MV-4-11 (cell line): Measurements from ENCODE around the gene DYNLT2B.
"Not testable (repeated sequence)": the region's sequence is repeated elsewhere in the genome, so short reads cannot be mapped to it uniquely, and the experiment has no call there.

ENCODE experiments used
- DNase-seq: peaks from one replicate; lab custom pipeline; 2025; lab: John Stamatoyannopoulos, UW

The DYNLT2B gene

GRCh38 chr3:196272826-196273225, 45.2 kb downstream of the DYNLT2B start:
- DNase-seq = no peak

DNA sequence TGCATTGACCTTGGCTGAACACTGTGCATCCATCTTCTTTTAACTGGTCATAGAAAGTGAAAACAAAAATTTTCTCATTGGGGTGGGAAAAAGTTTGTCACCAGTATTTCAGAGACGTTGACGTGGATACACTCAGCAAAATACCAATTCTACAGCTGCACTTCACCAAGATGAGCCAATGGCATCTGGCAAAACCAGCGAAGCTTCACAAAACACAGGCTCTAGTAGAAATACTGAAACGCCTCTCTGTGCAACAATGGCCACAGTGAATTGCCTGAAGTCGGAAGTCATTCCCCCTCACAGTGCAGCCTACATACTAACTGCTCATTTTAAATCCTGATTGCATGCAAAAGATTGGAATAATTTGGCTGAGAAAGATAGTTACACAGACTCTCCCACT, 47.5 kb downstream of the DYNLT2B start:
- no peak for DNase-seq

DNA sequence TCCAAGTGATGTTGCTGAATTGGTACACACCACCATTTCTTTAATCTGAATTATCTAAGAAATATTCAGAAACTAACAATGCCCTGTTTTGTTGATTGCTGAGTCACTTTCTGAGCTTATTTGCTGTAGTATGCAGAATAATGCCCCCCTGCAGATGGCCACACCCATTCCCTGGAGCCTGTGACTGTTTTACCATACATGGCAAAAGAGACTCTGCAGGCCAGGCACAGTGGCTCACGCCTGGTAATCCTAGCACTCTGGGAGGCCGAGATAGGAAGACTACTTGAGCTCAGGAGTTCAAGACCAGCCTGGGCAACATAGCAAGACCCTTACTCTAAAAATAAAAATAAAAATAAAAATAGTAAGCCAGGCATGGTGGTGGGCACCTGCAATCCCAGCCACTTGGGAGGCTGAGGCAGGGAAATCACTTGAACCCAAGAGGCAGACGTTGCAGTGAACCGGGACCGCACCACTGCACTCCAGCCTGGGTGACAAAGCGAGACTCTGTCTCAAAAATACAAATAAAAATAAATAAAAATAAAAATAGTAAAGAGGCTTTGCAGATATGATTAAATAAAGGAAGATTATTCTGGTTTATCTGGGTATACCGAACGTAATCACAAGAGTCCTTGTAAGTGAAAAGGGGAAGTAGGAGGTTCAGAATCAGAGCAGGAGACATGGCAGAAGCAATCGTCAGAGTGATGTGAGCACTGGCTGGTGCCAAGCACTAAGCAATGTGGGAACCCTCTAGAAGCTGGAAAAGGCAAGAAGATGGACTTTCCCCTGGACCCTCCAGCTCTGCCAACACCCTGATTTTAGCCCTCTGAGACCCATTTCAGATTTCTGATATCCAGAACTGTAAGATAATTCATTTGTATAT, 49.5 kb downstream of the DYNLT2B start:
- peak; percentile 57 for DNase-seq

GRCh38 chr3:196263819-196264218, 54.2 kb downstream of the DYNLT2B start:
- DNase-seq = no peak

- DNase-seq = no peak
Measured at GRCh38 chr3:196260784-196261183, 57.3 kb downstream of the DYNLT2B start.

DNA sequence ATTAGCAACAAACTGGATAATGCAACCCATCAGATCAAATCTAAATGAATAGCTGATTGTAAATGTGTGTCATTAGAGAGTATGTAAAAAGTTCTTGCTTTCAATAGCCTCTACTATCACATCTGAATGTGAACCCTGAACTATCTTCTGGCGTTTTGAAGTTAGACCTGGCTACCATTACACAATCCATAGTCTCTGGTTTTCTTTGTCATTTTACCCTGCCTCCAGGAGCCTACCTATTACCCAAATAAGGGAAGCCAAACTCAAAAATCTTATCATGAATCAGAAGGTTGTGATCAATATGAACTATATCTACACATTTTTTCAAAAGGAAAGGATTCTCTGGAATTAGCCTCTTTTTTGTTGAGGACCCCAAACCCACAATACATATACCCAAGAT, 62.3 kb downstream of the DYNLT2B start:
- no peak for DNase-seq

DNA sequence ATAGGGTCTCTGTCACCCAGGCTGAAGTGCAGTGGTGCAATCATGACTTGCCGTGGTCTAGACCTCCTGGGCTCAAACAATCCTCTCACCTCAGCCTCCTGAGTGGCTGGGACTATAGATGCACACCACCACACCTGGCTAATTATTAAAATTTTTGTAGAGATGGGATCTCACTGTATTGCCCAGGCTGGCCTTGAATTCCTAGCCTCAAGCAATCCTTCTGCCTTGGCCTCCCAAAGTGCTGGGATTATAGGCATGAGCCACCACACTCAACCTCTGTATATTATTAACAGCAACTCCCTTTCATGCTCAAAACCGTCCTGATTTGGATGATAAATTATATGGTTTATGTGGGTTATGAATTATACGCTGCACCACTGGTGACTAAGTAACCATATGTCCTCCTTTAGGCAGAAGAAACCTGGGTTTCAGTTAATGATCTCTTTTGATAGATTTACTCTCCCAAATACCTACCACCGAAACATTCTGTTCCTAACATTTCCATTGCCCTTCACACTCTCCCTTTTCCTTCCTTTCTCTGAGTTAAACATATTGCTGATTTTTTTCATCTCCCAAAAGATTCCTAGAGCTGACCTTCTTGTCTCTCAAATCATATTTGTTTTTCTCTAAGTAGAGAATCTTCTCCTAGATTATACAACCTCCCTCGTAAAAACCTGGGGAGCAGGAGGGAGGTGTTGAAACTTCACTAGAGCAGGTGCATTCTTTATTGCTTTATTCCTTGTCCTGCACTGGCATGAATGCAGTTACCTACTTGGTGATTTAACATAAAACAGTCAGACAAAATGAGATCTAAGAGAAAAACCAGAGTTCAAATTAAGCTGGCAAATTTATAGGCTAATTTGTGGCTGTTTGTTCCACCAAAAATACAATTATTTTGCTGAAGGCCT, 63.4 kb downstream of the DYNLT2B start:
- no peak for DNase-seq

DNA sequence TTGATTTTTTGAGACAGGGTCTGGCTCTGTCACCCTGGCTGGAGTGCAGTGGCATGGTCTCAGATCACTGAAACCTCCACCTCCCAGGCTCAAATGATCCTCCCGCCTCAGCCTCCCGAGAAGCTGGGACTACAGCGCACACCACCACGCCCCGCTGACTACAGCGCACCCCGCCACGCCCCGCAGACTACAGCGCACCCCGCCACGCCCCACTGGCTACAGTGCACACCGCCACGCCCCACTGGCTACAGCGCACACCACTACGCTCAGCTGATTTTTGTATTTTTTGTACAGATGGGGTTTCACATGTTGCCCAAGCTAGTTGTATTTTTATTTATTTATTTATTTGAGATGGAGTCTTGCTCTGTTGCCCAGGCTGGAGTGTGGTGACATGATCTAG, 66.1 kb downstream of the DYNLT2B start:
- no peak for DNase-seq

DNA sequence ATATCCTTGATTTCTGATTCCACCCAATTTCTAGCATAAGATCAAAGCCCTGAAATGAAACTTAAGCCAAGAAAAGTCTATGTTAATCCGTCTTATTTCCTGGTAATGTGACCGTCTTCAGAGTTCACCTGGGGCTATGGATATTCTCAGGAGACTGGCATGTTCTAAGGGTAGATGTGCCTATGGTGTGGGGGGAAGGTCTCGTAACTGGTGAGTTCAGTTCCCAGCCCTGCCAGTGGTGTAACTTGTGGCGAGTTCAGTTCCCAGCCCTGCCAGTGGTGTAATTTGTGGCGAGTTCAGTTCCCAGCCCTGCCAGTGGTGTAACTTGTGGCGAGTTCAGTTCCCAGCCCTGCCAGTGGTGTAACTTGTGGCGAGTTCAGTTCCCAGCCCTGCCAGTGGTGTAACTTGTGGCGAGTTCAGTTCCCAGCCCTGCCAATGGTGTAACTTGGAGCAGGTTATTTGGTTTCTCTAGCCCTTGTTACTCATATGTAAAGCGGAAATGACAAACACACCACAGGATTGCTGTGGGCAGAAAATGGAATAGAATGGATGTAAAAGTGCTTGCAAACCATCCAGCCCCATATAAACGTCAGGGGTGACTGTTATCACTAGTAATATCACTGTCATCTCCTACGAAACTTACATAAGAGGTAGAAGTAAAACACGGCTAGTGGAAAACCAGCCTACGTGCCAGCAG, 71.3 kb downstream of the DYNLT2B start:
- peak; percentile 99 for DNase-seq

DNA sequence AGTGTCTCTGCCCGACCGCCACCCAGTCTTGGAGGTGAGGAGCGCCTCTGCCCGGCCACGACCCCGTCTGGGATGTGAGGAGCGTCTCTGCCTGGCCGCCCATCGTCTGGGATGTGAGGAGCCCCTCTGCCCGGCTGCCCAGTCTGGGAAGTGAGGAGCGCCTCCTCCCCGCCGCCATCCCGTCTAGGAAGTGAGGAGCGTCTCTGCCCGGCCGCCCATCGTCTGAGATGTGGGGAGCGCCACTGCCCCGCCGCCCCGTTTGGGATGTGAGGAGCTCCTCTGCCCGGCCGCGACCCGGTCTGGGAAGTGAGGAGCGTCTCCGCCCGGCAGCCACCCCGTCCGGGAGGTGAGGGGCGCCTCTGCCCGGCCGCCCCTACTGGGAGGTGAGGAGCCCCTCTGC, 73.9 kb downstream of the DYNLT2B start:
- DNase-seq = not testable (repeated sequence)

DNA sequence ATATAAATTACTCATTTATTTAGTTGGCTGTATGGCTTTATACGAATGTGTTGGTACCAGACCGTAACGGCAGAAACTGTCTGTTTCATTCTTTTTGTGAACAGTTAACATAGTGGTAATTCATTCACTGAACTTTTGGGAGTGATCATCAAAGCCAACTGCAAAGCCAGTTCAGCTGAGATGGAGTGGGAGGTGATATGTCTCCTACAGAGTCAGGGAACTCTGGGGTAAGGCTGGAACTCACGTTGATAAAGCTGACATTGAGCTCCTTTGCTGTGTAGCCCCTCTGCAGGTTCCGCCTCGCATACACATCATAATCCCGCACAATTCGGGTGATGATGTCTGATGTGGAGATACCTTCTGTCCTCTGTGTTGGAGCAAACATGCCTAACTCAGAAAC, 76.3 kb downstream of the DYNLT2B start:
- no peak for DNase-seq
